Testis (tissue), 2 donors: ENCODE measurements around the gene CFC1.
"Not testable (repeated sequence)": the region's sequence is repeated elsewhere in the genome, so short reads cannot be mapped to it uniquely, and the experiment has no call there.

Experiments
- CTCF ChIP-seq, 3 experiments: fragments of 450-650 bp in 2 of 3; fragments of 200-600 bp in 1 of 3; sonication (generic) in 1 of 3; IDR thresholded peaks; one replicate each; pipeline ENCODE4 v1.5.1; 2016 to 2019; ENCODE audit warnings: antibody characterized with exemption in 3 of 3, mild to moderate bottlenecking in 2 of 3, moderate library complexity in 1 of 3
- POLR2A ChIP-seq: fragments of 450-650 bp; IDR thresholded peaks from one replicate; pipeline ENCODE4 v1.6.1; 2017; ENCODE audit warnings: antibody characterized with exemption, mild to moderate bottlenecking, moderate library complexity

- TF ChIP-seq POLR2A; CTCF (IDR thresholded peaks at IDR 0.05): not testable (repeated sequence)
Measured at GRCh38 chr2:130566165-130566564, 33.2 kb downstream of the CFC1 start.
